Head of caudate nucleus (tissue), 42 donors: ENCODE measurements around the gene SORL1-AS1.
"Not testable (repeated sequence)": the region's sequence is repeated elsewhere in the genome, so short reads cannot be mapped to it uniquely, and the experiment has no call there.

ENCODE experiments used
- DNase-seq, 42 donors: peaks; one replicate each; pipeline versions ENCODE4 v3.0.0 to v3.0.0-alpha.2; 2020 to 2021; ENCODE audit warnings: mixed read lengths in 7 of 42
- intact Hi-C: fragments of 100-400 bp; cut with DNase I; formaldehyde crosslinking; loops from one replicate; pipeline ENCODE4 v1.15.0; 2022

Gene SORL1-AS1

GRCh38 chr11:121452609-121453150 lies at the start of gene SORL1-AS1:
Gene SORL1-AS1, minus strand, starts transcription at chr11:121452967.
- intact Hi-C loops: loop anchor here (10.0 kb wide), 2 partner anchors 62 to 128 kb away; no protein-coding TSS in a partner anchor
- peak in 23 of 42 donors; percentile 19 to 68 (median 40) for DNase-seq

- intact Hi-C loops: no loop called here
- no peak for DNase-seq
These were observed 48.0 kb upstream of the SORL1-AS1 start for GRCh38 chr11:121500717-121501116.

- no peak for DNase-seq
- intact Hi-C loops: no loop called here
These were observed 47.5 kb upstream of the SORL1-AS1 start for GRCh38 chr11:121500275-121500674.

- intact Hi-C loops: no loop called here
- DNase-seq: no peak
These were observed 46.6 kb upstream of the SORL1-AS1 start for GRCh38 chr11:121499405-121499804.

- no peak for DNase-seq
- intact Hi-C loops: no loop called here
These were observed 44.6 kb upstream of the SORL1-AS1 start for GRCh38 chr11:121497176-121497998.

GRCh38 chr11:121494355-121495099 lies 41.8 kb upstream of the SORL1-AS1 start:
- intact Hi-C loops: no loop called here
- DNase-seq: peak in 23 of 42 donors; percentile 22 to 72 (median 47)

GRCh38 chr11:121489823-121490222 lies 37.1 kb upstream of the SORL1-AS1 start:
- no peak for DNase-seq
- intact Hi-C loops: no loop called here

- no peak for DNase-seq
- intact Hi-C loops: no loop called here
These were observed 35.9 kb upstream of the SORL1-AS1 start for GRCh38 chr11:121488641-121489040.

GRCh38 chr11:121488170-121488569 lies 35.4 kb upstream of the SORL1-AS1 start:
- peak in 4 of 42 donors; percentile 22 to 42 (median 37) for DNase-seq
- intact Hi-C loops: no loop called here

- DNase-seq: no peak
- intact Hi-C loops: no loop called here
These were observed 34.4 kb upstream of the SORL1-AS1 start for GRCh38 chr11:121487191-121487590.

GRCh38 chr11:121486054-121486453 lies 33.3 kb upstream of the SORL1-AS1 start:
- DNase-seq: no peak
- intact Hi-C loops: no loop called here

GRCh38 chr11:121485216-121485615 lies 32.4 kb upstream of the SORL1-AS1 start:
- DNase-seq: peak in 1 of 42 donors; percentile 4
- intact Hi-C loops: no loop called here

GRCh38 chr11:121483805-121484480 lies 31.2 kb upstream of the SORL1-AS1 start:
- DNase-seq: peak in 1 of 42 donors; percentile 25
- intact Hi-C loops: no loop called here

- peak in 14 of 42 donors; percentile 18 to 52 (median 36) for DNase-seq
- intact Hi-C loops: no loop called here
These were observed 29.7 kb upstream of the SORL1-AS1 start for GRCh38 chr11:121482231-121483129.

- intact Hi-C loops: not testable (repeated sequence)
These were observed 28.9 kb upstream of the SORL1-AS1 start for GRCh38 chr11:121481484-121482230.

GRCh38 chr11:121479698-121480238 lies 27.0 kb upstream of the SORL1-AS1 start:
- intact Hi-C loops: no loop called here
- no peak for DNase-seq

More at GRCh38 chr11:121481484-121482230, 28.9 kb upstream of the SORL1-AS1 start:
- DNase-seq: not testable (repeated sequence)
